ENCODE data around the gene SPINK5.

The SPINK5 gene

DNA sequence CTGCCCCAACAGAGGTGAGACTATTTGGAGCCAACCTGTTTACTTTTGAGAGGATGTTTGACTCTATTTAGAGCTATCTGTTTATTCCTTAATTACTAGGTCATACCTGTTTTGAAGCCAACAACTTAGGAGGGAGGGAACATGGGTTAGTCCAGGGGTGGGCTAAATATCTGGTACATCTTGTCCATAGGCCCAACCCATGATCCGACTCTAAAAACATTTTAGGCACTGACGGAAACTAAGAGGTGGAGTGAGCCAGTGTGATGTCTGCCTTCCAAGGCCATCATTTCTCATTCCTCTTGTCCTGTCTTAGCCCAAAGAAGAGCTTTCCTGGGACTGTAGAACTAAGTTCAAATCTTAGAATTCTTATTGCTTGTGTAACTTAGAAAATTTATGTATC lies 8.4 kb downstream of the SPINK5 start:
- in situ Hi-C loops (cut with MboI; ENCODE audit: low pct_unique_long_range_greater_than_20kb, low sequenced_read_pairs, unreplicated experiment): no loop called here
- TF ChIP-seq, protein P1, sequence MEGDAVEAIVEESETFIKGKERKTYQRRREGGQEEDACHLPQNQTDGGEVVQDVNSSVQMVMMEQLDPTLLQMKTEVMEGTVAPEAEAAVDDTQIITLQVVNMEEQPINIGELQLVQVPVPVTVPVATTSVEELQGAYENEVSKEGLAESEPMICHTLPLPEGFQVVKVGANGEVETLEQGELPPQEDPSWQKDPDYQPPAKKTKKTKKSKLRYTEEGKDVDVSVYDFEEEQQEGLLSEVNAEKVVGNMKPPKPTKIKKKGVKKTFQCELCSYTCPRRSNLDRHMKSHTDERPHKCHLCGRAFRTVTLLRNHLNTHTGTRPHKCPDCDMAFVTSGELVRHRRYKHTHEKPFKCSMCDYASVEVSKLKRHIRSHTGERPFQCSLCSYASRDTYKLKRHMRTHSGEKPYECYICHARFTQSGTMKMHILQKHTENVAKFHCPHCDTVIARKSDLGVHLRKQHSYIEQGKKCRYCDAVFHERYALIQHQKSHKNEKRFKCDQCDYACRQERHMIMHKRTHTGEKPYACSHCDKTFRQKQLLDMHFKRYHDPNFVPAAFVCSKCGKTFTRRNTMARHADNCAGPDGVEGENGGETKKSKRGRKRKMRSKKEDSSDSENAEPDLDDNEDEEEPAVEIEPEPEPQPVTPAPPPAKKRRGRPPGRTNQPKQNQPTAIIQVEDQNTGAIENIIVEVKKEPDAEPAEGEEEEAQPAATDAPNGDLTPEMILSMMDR (IDR thresholded peaks at IDR 0.05; ENCODE audit: extremely low read depth, insufficient read depth, missing control alignments): no peak
- no peak for DNase-seq (ENCODE audit: low spot score)

DNA sequence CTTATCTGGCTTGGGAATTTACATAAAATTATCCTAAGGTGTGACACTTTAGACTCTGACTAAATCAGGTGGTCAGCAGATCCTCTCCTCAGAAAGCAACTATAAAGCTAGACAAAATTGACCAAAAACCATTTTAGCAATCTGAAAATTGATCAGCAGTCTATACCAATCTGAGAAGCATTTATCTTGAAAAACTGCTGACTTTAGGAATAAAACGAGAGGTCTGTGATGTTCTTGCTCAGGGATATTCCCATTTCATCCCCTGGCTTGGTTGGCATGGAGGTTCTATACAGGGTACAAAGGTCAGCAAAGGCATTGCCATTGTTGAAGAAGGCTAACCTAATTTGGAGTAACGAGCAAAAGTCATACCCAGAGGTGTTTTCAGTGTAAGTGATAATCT lies 11.7 kb downstream of the SPINK5 start:
- in situ Hi-C loops (cut with MboI; ENCODE audit: low pct_unique_long_range_greater_than_20kb, low sequenced_read_pairs, unreplicated experiment): no loop called here
- no peak for DNase-seq (ENCODE audit: low spot score)
- TF ChIP-seq, protein P1 (IDR thresholded peaks at IDR 0.05; ENCODE audit: extremely low read depth, insufficient read depth, missing control alignments): no peak

DNA sequence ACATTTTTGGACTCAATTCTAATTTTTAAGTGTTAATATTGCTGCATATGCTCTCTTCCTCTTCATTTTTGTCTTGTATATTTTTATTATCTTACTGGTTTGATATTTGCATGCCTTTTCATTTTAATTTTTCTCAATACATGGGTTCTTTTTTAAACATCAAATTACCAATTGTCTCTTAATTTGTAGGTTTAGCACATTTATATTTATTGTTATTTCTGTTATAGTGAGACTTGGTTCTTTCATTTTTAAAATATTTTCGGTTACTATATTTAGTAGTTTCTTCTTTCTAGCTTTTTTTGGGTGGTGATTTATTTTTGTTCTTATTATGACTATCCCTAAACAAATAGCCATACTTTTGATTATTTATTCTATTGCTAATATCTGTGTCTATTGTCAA lies 19.4 kb downstream of the SPINK5 start:
- in situ Hi-C loops (cut with MboI; ENCODE audit: low pct_unique_long_range_greater_than_20kb, low sequenced_read_pairs, unreplicated experiment): no loop called here
- TF ChIP-seq, protein P1 (IDR thresholded peaks at IDR 0.05; ENCODE audit: extremely low read depth, insufficient read depth, missing control alignments): no peak

DNA sequence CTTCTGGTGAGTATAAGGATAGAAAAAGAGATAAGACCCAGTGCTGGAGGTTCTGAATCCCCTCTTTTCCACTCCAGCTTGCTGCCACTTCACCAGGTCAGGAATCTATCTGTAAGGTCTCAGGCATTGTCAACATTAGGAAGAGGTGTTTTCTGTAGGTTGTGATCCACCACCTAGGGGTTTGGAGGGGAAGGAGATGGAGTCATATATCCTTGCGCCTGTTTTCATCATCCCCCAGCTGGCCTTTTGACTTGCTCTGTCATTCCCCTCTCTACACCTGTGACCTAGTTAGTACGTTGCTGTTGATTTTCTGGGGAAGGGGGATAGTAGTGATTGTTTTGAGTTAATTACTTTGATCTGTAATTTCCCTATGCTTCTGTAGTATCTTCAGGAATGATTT lies 20.5 kb downstream of the SPINK5 start:
- no peak for DNase-seq (ENCODE audit: low spot score)
- TF ChIP-seq, protein P1 (IDR thresholded peaks at IDR 0.05; ENCODE audit: extremely low read depth, insufficient read depth, missing control alignments): no peak
- in situ Hi-C loops (cut with MboI; ENCODE audit: low pct_unique_long_range_greater_than_20kb, low sequenced_read_pairs, unreplicated experiment): no loop called here

More for the DNA sequence above, 19.4 kb downstream of the SPINK5 start:
- DNase-seq (ENCODE audit: low spot score): no peak

DNA sequence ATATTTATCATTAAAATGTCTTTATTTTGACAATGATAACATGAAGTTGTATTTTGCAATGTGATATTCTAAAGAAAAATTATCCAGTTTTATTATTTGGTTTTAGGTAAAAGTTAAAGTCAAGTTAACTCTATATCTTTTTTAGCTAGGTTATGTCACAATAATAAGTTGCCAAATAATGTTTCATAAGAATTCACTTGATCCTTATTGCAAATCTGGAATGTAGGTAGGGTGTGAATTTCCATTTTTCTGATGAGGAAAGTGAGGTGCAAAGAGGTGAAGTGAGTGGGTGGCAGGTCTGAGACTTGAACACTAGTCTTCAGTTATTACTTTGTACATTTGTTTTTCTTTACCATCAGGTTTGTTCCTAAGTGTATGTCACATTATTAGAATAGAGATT lies 21.5 kb downstream of the SPINK5 start:
- TF ChIP-seq, protein P1 (IDR thresholded peaks at IDR 0.05; ENCODE audit: extremely low read depth, insufficient read depth, missing control alignments): no peak
- DNase-seq (ENCODE audit: low spot score): no peak
- in situ Hi-C loops (cut with MboI; ENCODE audit: low pct_unique_long_range_greater_than_20kb, low sequenced_read_pairs, unreplicated experiment): no loop called here

DNA sequence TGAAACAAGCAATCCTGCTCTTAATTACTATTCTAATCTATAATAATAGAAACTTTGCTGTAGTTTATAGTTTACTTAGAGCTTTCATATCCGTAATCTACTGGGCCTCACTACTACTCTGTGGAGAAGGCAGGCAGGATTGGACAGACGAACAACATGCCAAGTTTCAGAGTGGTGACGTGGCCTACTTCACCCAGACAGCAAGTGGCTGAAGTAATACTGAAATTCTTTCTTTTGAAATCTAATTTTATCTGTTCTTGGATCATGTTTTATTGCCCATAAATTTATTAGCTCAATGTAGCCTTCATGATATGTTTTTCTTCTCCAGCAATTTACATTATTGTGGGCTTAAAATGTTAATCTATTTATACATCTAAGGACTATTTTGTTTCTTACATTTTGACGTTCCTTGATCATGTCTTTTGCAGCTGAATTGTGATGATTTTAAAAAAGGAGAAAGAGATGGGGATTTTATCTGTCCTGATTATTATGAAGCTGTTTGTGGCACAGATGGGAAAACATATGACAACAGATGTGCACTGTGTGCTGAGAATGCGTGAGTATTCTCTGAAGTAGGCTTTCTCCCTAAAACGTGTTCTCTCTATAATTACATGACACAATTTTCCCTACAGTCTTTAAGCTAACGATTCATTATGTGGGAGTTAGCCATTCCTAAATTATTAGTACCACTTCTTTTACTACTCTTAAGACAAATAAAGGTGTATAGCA lies 22.4 kb downstream of the SPINK5 start:
- no peak for DNase-seq (ENCODE audit: low spot score)
- TF ChIP-seq, protein P1 (IDR thresholded peaks at IDR 0.05; ENCODE audit: extremely low read depth, insufficient read depth, missing control alignments): no peak

More for the DNA sequence above, 22.4 kb downstream of the SPINK5 start:
- in situ Hi-C loops (cut with MboI; ENCODE audit: low pct_unique_long_range_greater_than_20kb, low sequenced_read_pairs, unreplicated experiment): no loop called here

Data from GM13977 (cell line).